ENCODE data around the gene MAJIN. TPM values are rescaled to one million over a fixed set of nuclear protein-coding genes. Genes with fewer than 3 reads are reported as not detected.
A peak's percentile ranks its signal among the peaks of the same experiment; 100 is the strongest.

MAJIN gene
- polyA plus RNA-seq, 1 of the 3 experiments (the other 2 are of a cell fraction): not detected

DNA sequence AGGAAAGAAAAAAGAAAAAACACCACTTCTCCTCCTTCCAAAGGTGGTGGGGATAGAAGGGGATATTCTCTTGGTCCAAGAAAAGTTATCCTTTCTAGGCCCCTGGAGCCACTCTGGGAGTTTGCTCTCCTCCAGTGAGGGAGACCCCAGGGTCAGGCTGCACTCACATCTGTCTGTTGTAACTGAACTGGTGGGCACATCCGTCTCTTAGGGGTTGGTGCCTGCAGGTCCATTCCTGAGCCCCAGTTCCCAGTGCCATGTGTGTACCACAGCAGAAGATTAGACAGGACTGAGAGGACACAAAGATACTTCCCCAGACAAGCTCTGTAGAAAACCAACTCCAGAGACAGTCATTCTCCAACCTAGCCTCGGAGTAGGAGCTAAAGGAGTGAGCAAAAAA lies 51.8 kb downstream of the MAJIN start (continued):
- TF ChIP-seq, protein P1, sequence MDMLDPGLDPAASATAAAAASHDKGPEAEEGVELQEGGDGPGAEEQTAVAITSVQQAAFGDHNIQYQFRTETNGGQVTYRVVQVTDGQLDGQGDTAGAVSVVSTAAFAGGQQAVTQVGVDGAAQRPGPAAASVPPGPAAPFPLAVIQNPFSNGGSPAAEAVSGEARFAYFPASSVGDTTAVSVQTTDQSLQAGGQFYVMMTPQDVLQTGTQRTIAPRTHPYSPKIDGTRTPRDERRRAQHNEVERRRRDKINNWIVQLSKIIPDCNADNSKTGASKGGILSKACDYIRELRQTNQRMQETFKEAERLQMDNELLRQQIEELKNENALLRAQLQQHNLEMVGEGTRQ (IDR thresholded peaks at IDR 0.05; ENCODE audit: borderline replicate concordance, low read depth, low read length): no peak
- TF ChIP-seq POLR2AphosphoS5 (IDR thresholded peaks at IDR 0.05; ENCODE audit: low read depth, low read length): no peak

DNA sequence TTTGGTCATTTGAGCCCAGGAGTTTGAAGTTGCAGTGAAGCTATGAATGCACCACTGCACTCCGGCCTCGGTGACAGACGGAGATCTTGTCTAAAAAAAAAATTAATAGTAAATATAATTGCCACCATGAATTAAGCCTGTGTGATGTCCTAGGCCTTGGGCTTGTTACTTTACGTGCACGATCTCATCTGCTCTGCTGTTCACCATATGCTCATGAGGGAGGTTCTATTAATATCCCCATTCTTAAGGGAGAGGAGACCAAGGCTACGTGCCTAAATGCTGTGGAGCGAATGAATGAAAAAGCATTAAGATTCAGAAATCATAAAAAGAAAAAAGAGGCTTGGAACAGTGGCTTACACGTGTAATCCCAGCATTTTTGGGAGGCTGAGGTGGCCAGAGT lies 52.3 kb downstream of the MAJIN start:
- no peak overlapping the region for H3K27ac ChIP-seq (ENCODE audit: low read depth in 2 of 2, low read length in 1 of 2)
- no peaks in the 10 kb centered on the region for H4K20me1 ChIP-seq (ENCODE audit: insufficient read depth)
- ChIA-PET POLR2A (no interaction called here), CTCF (interaction anchor here (1.0 to 2.2 kb wide), 4 partner anchors 26 to 79 kb away, joined by 3 to 5 read pairs (median 4); partner anchors contain the start of gene CDC42BPG)
- H3K9me2 ChIP-seq: no peaks in the 10 kb centered on the region
- no peak for DNase-seq
- 89% methylated on average over 8 of the region's 8 CpGs for WGBS (ENCODE audit: low lambda C conversion rate)
- no peak for TF ChIP-seq POLR2AphosphoS5 (IDR thresholded peaks at IDR 0.05; ENCODE audit: low read depth, low read length)
- no peak for TF ChIP-seq TAF1 (IDR thresholded peaks at IDR 0.05; ENCODE audit: borderline replicate concordance, low read depth, low read length)
- H3K27me3 ChIP-seq (ENCODE audit: insufficient read depth): no peaks in the 10 kb centered on the region
- no peak overlapping the region for H2AFZ ChIP-seq (ENCODE audit: low read depth)
- peaks cover 15 to 17% of the 10 kb centered on the region in 2 experiments; a peak in 3 of 4 replicates for H3K4me1 ChIP-seq (ENCODE audit: control insufficient read depth in 1 of 2, insufficient read depth in 2 of 2, low read depth in 1 of 2, low read length in 1 of 2)
- H3K79me2 ChIP-seq (ENCODE audit: insufficient read depth): peaks cover 17% of the 10 kb centered on the region; the same call in 1 of the 2 replicates
- no peaks in the 10 kb centered on the region for H3K36me3 ChIP-seq (replicated peaks in 1 of 2; ENCODE audit: control insufficient read depth in 1 of 2, insufficient read depth in 2 of 2, low read length in 1 of 2)
- H3F3A ChIP-seq (replicated peaks; ENCODE audit: insufficient read depth): no peaks in the 10 kb centered on the region
- no peak overlapping the region for H3K4me3 ChIP-seq (ENCODE audit: low read depth in 2 of 2, low read length in 1 of 2)
- no peaks in the 10 kb centered on the region for H3K9me3 ChIP-seq
- H3K4me2 ChIP-seq: no peak overlapping the region
- no peak overlapping the region for H3K9ac ChIP-seq

DNA sequence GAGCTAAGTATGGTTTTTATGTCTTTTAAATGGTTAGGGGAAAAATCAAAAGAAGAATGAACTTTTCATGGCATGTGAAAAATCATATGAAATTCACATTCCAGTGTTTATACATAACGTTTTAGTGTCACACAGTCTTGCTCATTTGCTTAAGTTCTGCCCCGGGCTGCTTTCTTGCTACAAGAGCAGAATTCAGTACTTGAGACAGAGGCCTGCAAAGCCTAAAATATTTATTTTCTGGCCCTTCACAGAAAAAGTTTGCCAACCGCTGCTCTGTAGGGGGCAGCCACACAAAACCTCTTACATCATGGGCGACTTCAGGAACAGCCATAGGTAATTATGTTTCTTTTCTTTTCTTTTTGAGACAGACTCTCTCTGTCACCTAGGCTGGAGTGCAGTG lies 53.9 kb downstream of the MAJIN start:
- Histone ChIP-seq H3F3A (replicated peaks; ENCODE audit: insufficient read depth) (no peaks in the 10 kb centered on the region), H3K36me3 (replicated peaks in 1 of 2; ENCODE audit: control insufficient read depth in 1 of 2, insufficient read depth in 2 of 2, low read length in 1 of 2) (peaks cover 0 to 13% of the 10 kb centered on the region in 2 experiments), H3K4me1 (ENCODE audit: control insufficient read depth in 1 of 2, insufficient read depth in 2 of 2, low read depth in 1 of 2, low read length in 1 of 2) (peaks cover 8 to 15% of the 10 kb centered on the region in 2 experiments; a peak in 3 of 4 replicates), H3K27ac (ENCODE audit: low read depth in 2 of 2, low read length in 1 of 2) (peak overlapping the region; percentile 58 to 77; a peak in 3 of 4 replicates), H3K9me2 (no peaks in the 10 kb centered on the region), H3K9ac (peak overlapping the region; percentile 78), H3K4me2 (peak overlapping the region; percentile 92), H3K4me3 (ENCODE audit: low read depth in 2 of 2, low read length in 1 of 2) (peak overlapping the region; percentile 70 to 96), H3K9me3 (no peaks in the 10 kb centered on the region), H3K79me2 (ENCODE audit: insufficient read depth) (peaks cover 16% of the 10 kb centered on the region; the same call in 1 of the 2 replicates), H4K20me1 (ENCODE audit: insufficient read depth) (no peaks in the 10 kb centered on the region), H3K27me3 (ENCODE audit: insufficient read depth) (no peaks in the 10 kb centered on the region), H2AFZ (ENCODE audit: low read depth) (peak overlapping the region; percentile 94)
- DNase-seq: no peak
- ChIA-PET CTCF (interaction anchor here (0.5 to 2.5 kb wide), 11 partner anchors 16 to 549 kb away, joined by 3 to 8 read pairs (median 3); partner anchors contain the start of genes ARL2 and BATF2), POLR2A (no interaction called here)
- 23% methylated on average over 4 of the region's 4 CpGs for WGBS (ENCODE audit: low lambda C conversion rate)
- TF ChIP-seq, protein P2, sequence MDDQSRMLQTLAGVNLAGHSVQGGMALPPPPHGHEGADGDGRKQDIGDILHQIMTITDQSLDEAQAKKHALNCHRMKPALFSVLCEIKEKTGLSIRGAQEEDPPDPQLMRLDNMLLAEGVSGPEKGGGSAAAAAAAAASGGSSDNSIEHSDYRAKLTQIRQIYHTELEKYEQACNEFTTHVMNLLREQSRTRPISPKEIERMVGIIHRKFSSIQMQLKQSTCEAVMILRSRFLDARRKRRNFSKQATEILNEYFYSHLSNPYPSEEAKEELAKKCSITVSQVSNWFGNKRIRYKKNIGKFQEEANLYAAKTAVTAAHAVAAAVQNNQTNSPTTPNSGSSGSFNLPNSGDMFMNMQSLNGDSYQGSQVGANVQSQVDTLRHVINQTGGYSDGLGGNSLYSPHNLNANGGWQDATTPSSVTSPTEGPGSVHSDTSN (IDR thresholded peaks at IDR 0.05): no peak
- TF ChIP-seq SIN3A (IDR thresholded peaks at IDR 0.05; ENCODE audit: borderline replicate concordance, low read depth, low read length) (no peak), TAF1 (IDR thresholded peaks at IDR 0.05; ENCODE audit: borderline replicate concordance, low read depth, low read length) (no peak), YY1 (IDR thresholded peaks at IDR 0.05; ENCODE audit: low read depth) (peak; percentile 43; the same call in 1 of the 2 replicates), RXRA (IDR thresholded peaks at IDR 0.05; ENCODE audit: borderline replicate concordance, low read depth) (no peak), MEF2A (IDR thresholded peaks at IDR 0.05; ENCODE audit: borderline replicate concordance, low read depth) (no peak), RCOR1 (IDR thresholded peaks at IDR 0.05; ENCODE audit: low read length) (no peak), NRF1 (IDR thresholded peaks at IDR 0.05; ENCODE audit: low read depth, low read length) (no peak)
- TF ChIP-seq, protein P3, sequence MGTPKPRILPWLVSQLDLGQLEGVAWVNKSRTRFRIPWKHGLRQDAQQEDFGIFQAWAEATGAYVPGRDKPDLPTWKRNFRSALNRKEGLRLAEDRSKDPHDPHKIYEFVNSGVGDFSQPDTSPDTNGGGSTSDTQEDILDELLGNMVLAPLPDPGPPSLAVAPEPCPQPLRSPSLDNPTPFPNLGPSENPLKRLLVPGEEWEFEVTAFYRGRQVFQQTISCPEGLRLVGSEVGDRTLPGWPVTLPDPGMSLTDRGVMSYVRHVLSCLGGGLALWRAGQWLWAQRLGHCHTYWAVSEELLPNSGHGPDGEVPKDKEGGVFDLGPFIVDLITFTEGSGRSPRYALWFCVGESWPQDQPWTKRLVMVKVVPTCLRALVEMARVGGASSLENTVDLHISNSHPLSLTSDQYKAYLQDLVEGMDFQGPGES (IDR thresholded peaks at IDR 0.05; ENCODE audit: low read depth, low read length): no peak
- TF ChIP-seq, protein P4, sequence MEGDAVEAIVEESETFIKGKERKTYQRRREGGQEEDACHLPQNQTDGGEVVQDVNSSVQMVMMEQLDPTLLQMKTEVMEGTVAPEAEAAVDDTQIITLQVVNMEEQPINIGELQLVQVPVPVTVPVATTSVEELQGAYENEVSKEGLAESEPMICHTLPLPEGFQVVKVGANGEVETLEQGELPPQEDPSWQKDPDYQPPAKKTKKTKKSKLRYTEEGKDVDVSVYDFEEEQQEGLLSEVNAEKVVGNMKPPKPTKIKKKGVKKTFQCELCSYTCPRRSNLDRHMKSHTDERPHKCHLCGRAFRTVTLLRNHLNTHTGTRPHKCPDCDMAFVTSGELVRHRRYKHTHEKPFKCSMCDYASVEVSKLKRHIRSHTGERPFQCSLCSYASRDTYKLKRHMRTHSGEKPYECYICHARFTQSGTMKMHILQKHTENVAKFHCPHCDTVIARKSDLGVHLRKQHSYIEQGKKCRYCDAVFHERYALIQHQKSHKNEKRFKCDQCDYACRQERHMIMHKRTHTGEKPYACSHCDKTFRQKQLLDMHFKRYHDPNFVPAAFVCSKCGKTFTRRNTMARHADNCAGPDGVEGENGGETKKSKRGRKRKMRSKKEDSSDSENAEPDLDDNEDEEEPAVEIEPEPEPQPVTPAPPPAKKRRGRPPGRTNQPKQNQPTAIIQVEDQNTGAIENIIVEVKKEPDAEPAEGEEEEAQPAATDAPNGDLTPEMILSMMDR (IDR thresholded peaks at IDR 0.05): peak; percentile 46
- TF ChIP-seq, protein P5, sequence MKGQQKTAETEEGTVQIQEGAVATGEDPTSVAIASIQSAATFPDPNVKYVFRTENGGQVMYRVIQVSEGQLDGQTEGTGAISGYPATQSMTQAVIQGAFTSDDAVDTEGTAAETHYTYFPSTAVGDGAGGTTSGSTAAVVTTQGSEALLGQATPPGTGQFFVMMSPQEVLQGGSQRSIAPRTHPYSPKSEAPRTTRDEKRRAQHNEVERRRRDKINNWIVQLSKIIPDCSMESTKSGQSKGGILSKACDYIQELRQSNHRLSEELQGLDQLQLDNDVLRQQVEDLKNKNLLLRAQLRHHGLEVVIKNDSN (IDR thresholded peaks at IDR 0.05; ENCODE audit: borderline replicate concordance, low read depth): no peak
- TF ChIP-seq, protein P1 (IDR thresholded peaks at IDR 0.05; ENCODE audit: borderline replicate concordance, low read depth, low read length): no peak
- TF ChIP-seq, protein P6, sequence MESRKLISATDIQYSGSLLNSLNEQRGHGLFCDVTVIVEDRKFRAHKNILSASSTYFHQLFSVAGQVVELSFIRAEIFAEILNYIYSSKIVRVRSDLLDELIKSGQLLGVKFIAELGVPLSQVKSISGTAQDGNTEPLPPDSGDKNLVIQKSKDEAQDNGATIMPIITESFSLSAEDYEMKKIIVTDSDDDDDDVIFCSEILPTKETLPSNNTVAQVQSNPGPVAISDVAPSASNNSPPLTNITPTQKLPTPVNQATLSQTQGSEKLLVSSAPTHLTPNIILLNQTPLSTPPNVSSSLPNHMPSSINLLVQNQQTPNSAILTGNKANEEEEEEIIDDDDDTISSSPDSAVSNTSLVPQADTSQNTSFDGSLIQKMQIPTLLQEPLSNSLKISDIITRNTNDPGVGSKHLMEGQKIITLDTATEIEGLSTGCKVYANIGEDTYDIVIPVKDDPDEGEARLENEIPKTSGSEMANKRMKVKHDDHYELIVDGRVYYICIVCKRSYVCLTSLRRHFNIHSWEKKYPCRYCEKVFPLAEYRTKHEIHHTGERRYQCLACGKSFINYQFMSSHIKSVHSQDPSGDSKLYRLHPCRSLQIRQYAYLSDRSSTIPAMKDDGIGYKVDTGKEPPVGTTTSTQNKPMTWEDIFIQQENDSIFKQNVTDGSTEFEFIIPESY (IDR thresholded peaks at IDR 0.05; ENCODE audit: borderline replicate concordance, low read depth): no peak

Measured in SK-N-SH (cell line).